Myocyte (in vitro differentiated cells): ENCODE measurements around the gene MFAP4. TPM values are rescaled to one million over a fixed set of nuclear protein-coding genes. Genes with fewer than 3 reads are reported as not detected.

Source experiments
- DNase-seq: peaks from one replicate; pipeline ENCODE4 v3.0.0-alpha.2; 2012; ENCODE audit warnings: low read depth
- total RNA-seq: library from RNA; depleted of rRNA; stranded (reverse); fragments of >200 nt; gene quantifications from 2 replicates; pipeline ENCODE4 v1.2.3, GENCODE V29; 2014

The MFAP4 gene
- total RNA-seq, 1 donor from 2014 or later: 8.9 TPM

DNA sequence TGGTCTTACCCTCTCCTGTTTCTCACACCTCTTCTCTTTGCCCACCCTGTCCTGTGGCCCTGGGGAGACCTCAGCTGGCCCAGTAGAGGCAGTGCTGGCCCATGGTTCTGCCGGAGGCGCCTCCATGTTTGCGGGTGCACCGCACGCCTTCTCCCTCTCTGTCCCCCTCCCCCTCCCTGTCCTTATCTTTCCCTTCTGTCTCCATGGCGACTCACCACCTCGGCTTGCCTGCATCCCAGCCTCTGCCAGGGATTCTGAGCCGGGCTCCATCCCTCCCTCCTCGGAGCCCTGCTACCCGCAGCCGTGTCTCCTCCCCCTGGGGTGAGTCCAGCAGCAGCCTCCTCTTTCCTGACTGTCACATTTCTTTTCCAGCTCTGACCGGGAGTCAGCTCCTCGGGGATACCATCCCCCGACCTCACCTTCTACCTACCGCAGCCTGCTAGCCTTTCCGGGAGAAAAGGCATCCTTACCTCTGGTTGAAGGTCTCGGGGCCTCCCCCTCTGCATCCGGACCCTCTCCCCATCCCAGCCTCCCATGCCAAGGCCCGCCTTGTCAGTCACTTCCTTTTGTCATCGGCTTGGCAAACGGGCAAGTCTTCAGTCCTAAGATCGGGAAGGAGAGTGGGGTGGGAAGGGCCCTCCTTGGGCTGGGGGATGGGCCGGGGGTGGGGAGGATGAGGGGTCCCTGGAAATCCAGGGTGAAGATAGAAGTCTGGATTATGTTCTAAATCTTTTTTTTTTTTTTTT, 24.1 kb upstream of the MFAP4 start, which contains the start of gene RNF112:
TSS of gene RNF112 (plus strand) at position 358 of the 746 bp plus-strand sequence. CDS start at position 535, 177 bp downstream.
- no peak for DNase-seq

DNA sequence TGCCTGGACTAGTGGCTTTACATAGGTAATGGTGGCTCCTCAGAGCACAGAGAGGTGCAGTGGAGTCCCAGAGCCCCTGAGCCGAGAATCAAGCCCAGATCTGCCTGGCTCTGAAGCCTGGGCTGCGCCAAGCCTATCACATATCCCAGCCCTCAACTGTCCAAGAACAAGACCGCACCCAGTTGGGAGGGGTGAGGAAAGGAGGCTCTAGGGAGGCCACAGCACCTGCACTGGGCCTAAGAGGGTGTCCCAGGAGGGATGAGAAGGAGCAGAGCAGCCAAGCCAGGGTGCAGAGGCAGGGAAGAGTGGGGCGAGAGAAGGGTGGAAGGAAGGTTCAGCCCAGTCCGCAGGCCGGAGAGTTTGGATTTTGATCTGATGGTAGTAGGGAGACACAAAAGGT, 23.1 kb upstream of the MFAP4 start:
- DNase-seq: no peak

DNA sequence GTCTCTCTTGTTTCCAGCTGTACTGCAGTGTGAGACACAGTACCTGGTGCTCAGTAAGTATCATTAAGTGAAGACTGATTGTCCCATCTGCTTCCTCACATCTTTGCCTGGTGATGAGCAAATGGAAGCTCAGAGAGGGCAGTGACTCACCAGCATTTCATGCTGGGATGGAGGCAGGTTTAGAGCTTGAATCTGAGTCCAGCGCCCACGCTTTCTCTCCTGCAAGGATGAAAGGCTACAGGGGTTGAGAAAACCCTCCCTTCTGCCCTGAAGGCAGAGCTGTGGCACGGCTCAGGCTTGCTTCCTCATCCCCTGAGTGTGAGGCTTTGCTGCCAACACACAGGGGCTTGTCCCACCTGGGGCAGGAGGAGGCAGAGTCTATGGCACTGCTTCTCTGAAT, 22.5 kb upstream of the MFAP4 start:
- peak; percentile 35 for DNase-seq

DNA sequence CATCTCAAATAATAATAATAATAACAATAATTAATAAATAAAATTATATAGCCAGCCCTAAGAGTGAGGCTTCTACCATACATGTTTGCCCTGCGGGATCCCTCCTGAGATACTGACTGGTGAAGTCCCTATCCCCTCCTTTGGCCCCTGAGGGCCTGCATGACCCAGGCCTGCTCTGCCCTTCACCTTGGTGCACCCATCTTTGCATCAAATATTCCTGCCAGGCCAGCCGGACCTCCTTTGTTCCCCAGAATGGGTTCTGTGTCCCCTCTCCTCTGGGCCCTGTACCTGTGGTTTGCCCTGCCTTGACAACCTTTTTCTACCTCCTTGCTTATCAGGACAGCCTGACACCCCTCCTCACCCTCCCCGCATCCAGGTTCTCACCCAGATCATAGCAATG, 22.1 kb upstream of the MFAP4 start:
- DNase-seq: no peak

DNA sequence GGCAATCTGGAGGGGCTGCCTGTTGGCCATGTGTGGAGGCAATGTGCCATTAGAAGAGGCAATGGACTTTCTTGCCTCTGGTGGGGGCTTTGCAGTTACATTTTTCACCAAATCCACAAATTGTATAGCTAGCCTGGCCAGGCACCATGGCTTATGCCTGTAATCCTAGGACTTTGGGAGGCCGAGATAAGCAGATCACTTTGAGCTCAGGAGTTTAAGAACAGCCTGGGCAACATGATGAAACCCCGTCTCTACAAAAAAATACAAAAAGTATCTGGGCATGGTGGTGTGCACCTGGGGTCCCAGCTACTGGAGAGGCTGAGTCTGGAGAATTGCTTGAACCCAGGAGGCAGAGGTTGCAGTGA, 21.3 kb upstream of the MFAP4 start:
- DNase-seq: no peak

DNA sequence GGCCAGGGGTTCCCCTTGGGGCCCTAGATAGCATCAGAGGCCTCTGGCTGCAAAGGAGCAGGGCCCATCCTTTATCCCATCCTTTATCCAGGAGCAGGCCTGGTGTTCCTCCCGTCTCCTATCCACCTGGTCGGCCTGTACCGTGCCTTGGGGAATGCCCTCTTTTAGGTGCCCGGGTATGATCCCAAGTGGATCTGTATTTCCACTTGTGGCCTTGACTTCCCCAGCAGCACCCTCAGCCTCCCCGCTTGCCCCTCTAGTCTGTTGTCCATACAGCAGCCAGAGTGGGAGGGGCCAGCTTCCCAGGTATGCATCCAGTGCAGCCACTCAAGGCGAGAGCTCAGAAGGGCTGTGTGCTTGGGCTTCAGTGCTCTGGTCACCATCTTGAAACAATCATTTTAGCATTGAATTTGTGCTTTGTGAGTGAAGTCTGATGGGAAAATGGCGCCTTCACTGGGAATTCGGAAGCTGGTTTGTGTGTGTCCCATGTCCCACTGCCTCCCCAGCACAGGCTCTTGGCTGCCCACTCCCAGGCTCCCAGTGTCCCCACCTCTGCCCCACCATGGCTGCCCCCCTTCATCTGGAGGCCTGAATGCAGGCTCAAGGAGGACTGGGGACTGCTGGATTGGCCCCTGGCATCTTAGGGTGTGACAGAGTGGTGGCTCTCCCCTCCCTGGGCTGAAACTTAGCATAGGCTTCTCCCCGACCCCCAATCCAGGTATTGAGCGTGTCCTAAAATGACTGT, 20.8 kb upstream of the MFAP4 start:
- DNase-seq: no peak

DNA sequence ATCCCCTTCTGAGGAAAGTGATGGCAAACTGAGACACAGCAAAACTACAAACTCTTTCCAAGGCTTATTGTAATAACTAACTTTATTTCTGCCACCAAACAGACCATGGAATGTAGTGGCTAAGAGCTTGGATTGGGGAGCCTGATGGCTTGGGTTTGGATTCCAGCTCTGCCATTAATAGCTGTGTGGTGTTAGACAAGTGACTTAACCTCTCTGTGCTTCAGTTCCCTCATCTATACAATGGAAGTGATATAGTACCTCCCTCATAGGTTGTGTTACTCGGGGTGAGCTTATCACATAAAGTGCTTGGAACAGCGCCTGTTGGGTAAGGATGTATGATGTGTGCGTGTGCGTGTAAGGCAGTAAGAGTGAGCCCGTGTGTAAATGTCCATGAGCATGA, 18.1 kb upstream of the MFAP4 start:
- DNase-seq: no peak

DNA sequence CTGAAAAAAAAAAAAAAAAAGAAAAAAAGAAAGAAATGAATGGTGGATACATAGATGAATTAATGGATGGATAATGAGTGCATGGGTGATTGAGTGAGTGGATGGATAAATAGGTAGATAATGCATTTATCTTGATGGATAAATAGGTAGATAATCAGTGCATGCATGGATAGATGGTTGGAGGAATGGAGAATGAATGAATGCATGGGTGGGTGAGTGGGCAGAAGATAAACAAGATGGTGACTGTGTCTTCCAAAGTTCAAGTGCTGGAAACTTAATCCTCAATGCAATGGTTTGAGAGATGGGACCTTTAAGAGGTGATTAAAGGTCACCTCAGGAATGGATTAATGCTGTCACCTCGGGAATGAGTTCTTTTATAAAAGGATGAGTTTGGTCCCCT, 17.3 kb upstream of the MFAP4 start:
- DNase-seq: no peak

DNA sequence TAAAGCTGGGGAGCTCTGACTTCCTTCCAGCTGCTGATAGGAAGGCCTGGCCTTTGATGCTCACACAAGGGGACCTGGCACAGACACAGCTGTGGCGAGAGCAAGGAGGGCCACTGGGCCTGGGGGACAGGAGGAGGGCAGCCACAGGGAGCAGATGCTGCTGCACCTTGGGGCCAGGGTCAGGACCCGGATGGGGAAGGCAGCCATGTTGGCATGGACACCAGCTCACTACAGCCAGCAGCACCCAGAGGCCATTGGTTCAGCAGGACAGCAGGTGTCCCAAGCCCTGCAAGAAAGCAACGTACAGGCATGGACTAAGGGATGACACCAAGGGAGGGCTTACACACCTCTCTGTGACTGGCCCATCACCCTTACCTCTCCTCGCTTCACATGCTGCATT, 16.0 kb upstream of the MFAP4 start:
- DNase-seq: no peak

DNA sequence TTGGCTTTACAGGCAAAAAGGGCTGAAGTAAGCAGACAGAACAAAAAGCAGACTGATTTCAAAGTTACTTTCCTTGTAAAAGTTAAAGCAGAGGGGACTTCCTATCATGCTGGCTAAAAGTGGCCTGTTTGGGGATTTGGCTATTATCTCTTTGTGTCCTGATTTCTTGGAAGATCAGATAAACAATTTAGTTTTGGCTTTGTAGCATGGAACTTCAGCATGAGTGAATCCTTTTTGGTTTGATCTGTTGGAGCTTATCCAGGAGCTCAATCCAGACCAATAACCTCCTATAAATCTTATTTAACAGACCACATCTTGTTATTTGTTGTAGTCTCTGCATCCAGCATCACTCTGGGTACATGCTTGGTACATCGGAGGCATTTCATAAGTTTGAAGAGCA, 15.2 kb upstream of the MFAP4 start:
- no peak for DNase-seq

DNA sequence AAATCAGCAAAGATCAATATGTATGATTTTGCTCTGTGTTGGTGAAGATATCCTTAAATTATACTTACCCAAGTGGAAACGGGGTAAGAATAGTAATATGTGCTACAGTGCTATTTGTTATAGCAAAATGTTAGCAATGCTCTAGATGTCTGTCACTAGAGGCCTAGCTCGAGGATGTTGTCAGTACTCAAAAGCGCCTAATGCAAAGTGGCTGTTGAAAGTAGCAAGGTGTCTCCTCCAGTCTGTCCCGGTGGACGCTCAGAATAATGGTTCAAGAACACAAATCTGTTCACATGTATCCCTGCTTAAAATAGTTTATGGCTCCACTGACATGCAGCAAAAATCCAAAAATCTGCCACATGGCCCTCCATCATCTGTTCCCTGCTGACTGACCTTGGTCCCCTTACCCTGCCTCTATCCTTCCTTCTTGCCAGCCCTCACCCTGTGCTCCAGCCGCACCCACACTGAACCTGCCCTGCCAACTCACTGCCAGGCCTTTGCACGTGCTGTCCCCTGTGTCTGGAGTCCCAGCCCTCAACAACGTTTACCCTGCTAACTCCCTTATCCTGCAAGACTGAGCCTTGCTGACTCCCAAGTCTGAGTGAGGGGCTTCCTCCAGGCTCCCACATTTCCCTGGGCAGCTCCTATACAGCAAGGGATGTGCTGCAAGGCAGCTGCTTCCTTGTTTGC, 14.5 kb upstream of the MFAP4 start:
- DNase-seq: no peak

DNA sequence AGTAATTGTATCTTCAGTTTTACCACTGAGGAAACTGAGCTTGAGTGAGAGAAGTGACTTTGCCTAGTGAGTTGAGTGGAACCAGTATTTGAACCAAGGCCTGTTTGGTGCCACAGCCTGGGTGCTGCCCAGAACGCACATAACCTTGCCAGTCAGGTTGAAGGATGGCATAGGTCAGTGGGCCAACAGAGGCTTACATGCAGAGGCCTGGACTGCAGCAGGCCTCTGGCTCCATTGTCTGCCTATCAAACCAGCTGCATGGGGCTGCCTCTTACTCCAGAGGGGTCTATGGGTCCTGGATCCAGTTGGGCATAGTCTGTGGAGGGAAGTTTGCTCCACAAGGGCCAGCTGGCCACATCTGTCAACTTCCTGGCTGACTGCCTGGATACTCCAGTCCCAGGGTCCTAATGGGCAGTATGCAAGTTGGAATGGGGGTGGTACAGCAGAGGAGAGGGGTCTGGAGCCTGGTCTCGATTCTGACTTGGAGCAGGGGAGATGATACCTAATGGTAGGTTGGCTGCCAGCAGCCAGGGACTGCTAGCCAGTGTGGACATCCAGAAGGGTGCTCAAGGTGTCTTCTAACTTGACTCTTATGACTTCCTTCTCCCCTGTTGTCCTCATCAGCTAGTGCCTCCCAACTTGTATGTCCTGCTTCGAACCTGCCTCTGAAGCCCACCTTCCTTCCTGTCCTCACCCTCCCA, 12.9 kb upstream of the MFAP4 start:
- DNase-seq: peak; percentile 40

DNA sequence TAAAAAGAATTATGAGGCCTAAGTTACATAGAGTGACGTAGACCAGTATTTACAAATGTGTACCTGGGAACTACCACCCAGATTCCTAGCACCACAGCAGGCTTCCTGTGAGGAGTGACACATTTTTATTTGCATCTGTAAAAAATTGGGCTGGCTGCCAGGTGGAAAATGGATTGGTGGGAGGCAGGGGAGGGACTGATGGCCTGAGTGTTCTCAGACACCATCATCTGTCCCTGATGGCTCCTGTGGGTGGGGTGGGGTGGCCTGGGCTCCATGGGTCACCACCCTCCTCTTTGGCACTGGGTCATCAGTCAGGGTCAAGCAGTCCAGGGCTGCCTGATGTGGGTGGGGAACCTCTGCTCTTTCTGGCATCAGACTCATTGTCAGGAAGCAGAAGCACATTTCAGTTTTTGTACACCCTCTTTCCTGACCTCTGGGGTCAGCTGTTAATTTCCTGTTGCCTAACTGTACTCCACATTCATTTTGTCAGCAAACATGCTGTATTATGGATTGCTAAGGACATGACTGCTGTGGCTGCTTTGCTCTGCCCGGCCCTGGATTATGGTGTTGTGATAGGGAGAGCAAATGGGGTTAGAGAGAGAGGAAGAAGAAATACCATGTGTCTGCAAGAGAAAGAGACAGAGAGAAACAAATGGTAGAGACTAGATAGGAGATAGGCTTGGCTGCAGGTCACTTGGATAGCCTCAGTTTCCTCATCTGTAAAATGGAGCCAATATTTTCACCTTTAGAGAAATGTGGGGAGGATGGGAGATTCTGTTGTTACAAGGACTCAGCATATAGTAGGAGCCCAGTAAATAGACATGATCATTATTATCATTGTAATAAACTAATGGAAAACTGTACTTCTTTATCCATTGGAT, 11.6 kb upstream of the MFAP4 start:
- DNase-seq: no peak

DNA sequence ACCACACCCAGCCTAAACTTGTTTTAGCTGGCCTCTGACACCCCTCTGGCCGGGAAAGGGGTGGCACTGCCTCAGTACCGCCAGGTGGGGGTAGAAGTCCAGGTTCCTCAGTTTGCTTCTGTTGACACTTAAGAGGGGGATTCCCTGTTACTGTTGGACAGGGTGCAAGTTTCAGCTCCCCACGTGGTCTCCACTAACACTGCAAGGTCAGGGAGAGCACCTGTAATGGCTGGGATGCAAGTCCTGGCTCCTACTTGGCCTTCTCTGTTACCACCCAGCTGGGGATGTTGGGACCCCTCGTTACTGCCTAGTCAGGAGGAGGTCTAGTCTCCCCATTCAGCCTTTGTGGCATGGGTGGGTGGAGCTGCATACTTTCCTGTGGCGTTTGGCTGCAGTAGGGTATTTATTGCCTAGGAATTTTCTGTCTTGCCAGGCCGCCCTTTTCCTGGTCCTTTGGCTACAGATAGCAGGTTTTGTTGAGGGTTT, 10.6 kb upstream of the MFAP4 start:
- DNase-seq: no peak

DNA sequence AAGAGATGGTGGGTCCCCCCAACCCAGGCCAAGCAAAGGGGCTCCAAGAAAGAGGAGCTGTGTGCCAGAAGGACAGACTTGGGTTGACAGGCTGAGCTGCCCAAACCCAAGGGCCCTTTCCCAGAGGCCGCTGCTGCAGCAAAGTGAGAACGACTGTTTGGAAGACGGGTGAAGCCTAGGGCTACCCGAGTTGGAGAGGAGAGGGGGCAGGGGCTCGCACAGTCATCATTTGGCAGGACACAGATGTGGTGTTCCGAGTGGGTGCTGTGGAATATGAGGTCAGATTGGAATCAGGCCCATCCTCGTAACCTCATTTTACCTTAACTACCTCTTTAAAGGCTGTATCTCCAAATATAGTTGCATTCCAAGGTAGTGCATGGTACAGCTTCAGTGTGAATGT, 5.3 kb upstream of the MFAP4 start:
- no peak for DNase-seq

DNA sequence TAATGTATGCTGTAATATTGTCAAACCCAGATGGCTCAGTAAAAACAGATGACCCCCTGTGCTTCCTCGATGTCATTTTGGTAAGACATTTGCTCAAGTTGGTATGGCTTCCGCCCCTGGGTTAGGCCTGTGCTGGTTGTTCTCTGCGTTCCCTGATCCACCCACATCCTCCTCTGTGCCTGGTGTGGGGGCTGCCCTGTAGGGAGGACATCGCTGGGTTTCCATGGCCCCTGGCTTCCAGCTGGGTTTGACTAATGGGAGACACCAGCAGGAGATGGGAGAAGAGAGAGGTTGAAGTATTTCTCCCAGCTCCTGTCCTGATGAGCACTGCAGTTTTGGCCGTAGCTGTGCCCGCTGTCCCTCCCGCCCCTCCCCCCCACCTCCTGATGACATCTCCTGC, 4.4 kb upstream of the MFAP4 start:
- no peak for DNase-seq

DNA sequence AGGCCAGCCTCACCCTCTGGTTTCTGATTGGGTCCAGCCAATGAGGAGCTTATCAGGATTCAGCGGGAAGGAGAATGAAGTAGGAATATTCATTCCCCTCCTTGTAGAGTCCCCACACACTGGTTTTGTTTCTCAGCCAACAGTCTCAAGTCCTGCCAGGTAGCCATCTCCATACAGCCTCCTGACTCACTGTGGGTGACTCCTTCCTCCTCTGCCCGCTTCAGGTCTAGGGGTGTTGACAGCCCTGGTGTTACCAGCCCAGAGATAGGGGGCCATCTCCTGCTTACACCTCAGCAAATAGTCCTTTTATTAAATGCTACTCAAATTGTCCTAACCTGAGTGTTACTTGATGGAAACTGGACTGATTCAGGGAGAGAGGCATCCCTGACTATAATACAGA, 4.0 kb upstream of the MFAP4 start:
- no peak for DNase-seq

DNA sequence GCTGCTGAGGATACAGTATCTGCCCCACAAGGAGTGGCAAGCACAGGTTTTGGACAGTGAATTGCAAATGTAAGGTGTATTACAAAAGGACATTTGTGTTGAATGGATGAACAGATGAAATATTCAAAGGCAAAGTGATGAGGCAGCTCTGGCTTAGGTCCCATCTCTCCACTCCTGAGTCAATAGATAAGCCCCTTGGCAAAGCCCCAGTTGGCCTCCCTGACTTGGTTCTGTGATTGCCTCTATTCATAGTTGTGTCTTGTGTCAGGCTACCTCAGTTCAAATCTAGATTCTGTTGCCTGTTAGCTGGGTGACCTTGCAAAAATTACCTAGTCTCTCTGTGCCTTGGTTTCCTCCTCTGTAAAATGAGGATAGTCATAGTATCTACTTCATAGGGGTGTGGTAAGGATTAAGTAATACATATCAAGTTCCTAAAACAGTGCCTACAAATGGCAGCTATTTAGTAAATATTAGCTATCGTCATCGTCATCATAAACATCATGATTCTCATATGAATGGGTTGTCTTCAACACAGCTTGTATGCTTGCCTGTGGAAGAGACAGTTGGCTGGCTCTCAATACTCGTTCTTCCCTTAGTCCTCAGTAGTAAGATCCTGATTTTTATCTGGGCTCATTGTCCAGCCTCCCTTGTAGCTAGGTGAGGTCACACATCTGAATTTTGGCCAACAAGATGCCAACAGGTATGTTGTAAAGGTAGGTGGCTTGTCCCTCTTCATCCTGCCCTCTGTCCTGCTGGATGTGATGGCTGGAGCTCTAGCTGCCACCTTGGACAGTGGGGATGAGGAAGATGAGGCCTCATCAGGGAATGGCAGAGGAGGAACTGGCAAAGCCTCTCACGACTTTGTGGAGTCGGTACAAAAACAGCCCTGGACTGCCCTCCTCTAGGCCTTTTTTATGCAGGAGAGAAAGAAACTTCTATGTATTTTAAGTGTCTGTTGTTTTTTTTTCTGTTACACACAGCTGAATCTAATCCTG, 2.1 kb upstream of the MFAP4 start:
- DNase-seq: no peak

DNA sequence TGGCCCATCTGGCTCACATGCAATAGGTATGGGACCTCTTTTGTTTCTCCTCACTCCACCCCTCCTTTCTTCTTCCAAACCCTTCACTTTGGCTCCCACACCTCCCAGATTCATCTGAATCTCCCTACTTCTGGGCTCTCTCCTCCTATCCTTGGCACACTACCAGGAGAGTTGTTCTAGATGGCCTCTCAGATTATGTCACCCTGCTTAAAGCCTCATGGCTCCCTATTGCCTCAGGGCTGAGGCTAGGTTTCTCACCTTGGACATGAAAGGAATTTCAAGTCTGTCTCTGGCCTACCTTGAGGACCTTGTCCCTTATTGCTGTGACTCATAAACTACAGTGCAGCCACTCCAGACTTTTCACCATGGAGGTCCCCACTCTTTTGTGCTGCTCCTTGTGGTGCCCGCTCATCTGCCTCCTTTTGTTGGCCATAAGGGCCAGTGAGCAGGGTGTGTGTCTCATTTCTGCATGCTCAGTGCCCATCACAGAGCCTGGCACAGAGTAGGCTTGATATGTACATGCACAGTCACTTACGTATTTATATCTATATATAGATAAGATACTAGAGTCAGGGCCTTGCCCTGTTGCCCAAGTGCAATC, 1.0 kb upstream of the MFAP4 start:
- no peak for DNase-seq
